ENCODE data around the gene RPP21. TPM values are rescaled to one million over a fixed set of nuclear protein-coding genes. Genes with fewer than 3 reads are reported as not detected.

RPP21 gene
- total and polyA plus RNA-seq, 10 of the 15 experiments (the other 5 are each of a cell fraction or from before 2014, with no cell fraction given) = 14.3 to 94.6 (median 42.1) TPM

DNA sequence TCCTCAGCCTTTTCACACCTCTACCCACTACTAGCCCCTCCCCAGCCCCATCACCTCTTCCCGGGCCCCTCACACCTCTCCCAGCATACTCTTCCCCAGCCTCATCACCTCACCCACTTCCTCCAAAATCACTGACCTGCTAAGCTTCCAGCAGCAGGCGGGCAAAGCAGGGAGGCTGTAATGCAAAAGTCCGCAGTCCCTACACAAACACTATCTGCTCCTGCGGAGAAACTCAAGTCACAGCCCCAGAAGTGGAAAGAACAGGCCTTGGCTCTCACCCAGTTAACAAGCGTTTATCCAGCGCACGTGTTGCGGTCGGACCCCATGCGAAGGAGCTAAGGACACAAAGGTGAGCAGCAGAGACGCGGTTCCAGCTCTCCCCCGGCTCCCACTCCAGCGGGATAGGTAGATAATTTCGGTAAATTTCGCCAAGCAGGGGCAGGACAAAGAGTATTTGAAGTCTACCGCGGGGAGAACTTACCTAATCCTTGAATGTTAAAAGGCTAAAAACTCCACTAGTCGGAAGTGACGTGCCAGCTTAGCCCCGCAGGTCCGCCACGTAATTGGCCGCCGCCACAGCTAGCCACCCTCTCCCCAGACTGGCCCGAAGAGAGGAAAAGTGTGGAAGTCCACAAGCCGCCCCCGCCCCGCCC, 19.0 kb upstream of the RPP21 start (continued):
- TF ChIP-seq BCLAF1 (IDR thresholded peaks at IDR 0.05) (no peak), EZH2 (IDR thresholded peaks at IDR 0.05; ENCODE audit: borderline replicate concordance, control insufficient read depth, low read depth, low read length) (no peak), DPF2 (IDR thresholded peaks at IDR 0.05) (peak; percentile 16; the same call in 1 of the 2 replicates), IKZF2 (IDR thresholded peaks at IDR 0.05) (peak; percentile 84 to 86), ZNF24 (IDR thresholded peaks at IDR 0.05) (no peak), TCF3 (IDR thresholded peaks at IDR 0.05; ENCODE audit: borderline replicate concordance, insufficient read depth, low read depth, low read length) (no peak), NFYB (IDR thresholded peaks at IDR 0.05; ENCODE audit: insufficient read depth, low read depth, low read length) (peak; percentile 48; the same call in 1 of the 2 replicates), PAX8 (IDR thresholded peaks at IDR 0.05) (no peak), ASH2L (IDR thresholded peaks at IDR 0.05; ENCODE audit: borderline replicate concordance, low read depth) (0 out of 2 replicates have a peak, but pooled peaks have one; percentile 22), MYC (IDR thresholded peaks at IDR 0.05; ENCODE audit: insufficient read depth, insufficient read length, insufficient replicate concordance, low read length, severe bottlenecking) (no peak), SIN3A (IDR thresholded peaks at IDR 0.05; ENCODE audit: low read depth, low read length) (peak; percentile 58), MLLT1 (IDR thresholded peaks at IDR 0.05) (peak; percentile 81), MTA2 (IDR thresholded peaks at IDR 0.05; ENCODE audit: low read depth) (peak; percentile 66; the same call in 1 of the 2 replicates), ZZZ3 (IDR thresholded peaks at IDR 0.05; ENCODE audit: control insufficient read depth, insufficient read length, low read depth) (no peak)
- TF ChIP-seq, protein P1, sequence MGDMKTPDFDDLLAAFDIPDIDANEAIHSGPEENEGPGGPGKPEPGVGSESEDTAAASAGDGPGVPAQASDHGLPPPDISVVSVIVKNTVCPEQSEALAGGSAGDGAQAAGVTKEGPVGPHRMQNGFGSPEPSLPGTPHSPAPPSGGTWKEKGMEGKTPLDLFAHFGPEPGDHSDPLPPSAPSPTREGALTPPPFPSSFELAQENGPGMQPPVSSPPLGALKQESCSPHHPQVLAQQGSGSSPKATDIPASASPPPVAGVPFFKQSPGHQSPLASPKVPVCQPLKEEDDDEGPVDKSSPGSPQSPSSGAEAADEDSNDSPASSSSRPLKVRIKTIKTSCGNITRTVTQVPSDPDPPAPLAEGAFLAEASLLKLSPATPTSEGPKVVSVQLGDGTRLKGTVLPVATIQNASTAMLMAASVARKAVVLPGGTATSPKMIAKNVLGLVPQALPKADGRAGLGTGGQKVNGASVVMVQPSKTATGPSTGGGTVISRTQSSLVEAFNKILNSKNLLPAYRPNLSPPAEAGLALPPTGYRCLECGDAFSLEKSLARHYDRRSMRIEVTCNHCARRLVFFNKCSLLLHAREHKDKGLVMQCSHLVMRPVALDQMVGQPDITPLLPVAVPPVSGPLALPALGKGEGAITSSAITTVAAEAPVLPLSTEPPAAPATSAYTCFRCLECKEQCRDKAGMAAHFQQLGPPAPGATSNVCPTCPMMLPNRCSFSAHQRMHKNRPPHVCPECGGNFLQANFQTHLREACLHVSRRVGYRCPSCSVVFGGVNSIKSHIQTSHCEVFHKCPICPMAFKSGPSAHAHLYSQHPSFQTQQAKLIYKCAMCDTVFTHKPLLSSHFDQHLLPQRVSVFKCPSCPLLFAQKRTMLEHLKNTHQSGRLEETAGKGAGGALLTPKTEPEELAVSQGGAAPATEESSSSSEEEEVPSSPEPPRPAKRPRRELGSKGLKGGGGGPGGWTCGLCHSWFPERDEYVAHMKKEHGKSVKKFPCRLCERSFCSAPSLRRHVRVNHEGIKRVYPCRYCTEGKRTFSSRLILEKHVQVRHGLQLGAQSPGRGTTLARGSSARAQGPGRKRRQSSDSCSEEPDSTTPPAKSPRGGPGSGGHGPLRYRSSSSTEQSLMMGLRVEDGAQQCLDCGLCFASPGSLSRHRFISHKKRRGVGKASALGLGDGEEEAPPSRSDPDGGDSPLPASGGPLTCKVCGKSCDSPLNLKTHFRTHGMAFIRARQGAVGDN (IDR thresholded peaks at IDR 0.05) = peak; percentile 48; the same call in 1 of the 2 replicates
- TF ChIP-seq, protein P2, sequence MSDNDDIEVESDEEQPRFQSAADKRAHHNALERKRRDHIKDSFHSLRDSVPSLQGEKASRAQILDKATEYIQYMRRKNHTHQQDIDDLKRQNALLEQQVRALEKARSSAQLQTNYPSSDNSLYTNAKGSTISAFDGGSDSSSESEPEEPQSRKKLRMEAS (IDR thresholded peaks at IDR 0.05; ENCODE audit: low read depth, low read length) = peak; percentile 76
- TF ChIP-seq, protein P3, sequence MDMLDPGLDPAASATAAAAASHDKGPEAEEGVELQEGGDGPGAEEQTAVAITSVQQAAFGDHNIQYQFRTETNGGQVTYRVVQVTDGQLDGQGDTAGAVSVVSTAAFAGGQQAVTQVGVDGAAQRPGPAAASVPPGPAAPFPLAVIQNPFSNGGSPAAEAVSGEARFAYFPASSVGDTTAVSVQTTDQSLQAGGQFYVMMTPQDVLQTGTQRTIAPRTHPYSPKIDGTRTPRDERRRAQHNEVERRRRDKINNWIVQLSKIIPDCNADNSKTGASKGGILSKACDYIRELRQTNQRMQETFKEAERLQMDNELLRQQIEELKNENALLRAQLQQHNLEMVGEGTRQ (IDR thresholded peaks at IDR 0.05; ENCODE audit: borderline replicate concordance, low read depth, low read length) = no peak; the same call in 1 of the 2 replicates
